Prostate gland (tissue), 2 donors: Measurements from ENCODE around the gene ATG7. TPM values are rescaled to one million over a fixed set of nuclear protein-coding genes. Genes with fewer than 3 reads are reported as not detected.

Experiments
- DNase-seq: peaks from one replicate; pipeline ENCODE4 v3.0.0-alpha.2; 2019; ENCODE audit warnings: low spot score
- H3K27ac ChIP-seq, 2 donors: fragments of 200-600 bp; sonication (generic); 2 replicates each; pipeline ENCODE4 v1.5.1; 2017 to 2019
- H3K27me3 ChIP-seq: fragments of 200-600 bp; sonication (generic); replicated peaks from 2 replicates; pipeline ENCODE4 v1.5.1; 2019; ENCODE audit not compliant: insufficient read depth
- H3K36me3 ChIP-seq, 2 donors: fragments of 200-600 bp; sonication (generic); 1 replicate in 1 of 2; 2 replicates in 1 of 2; pipeline versions ENCODE4 v1.5.1 to v1.8.1; 2017 to 2019
- H3K4me1 ChIP-seq: fragments of 200-600 bp; sonication (generic); replicated peaks from 2 replicates; pipeline ENCODE4 v1.5.1; 2019
- H3K4me3 ChIP-seq, 2 donors: fragments of 200-600 bp; sonication (generic); 2 replicates each; pipeline ENCODE4 v1.5.1; 2017 to 2019
- H3K9me3 ChIP-seq: fragments of 200-600 bp; sonication (generic); 2 replicates; pipeline ENCODE4 v1.5.1; 2017
- POLR2A ChIP-seq: fragments of 450-650 bp; IDR thresholded peaks from one replicate; pipeline ENCODE4 v1.6.1; 2016; ENCODE audit warnings: antibody characterized with exemption, mild to moderate bottlenecking
- POLR2AphosphoS5 ChIP-seq: sonication (generic); formaldehyde crosslinking; IDR thresholded peaks from one replicate; pipeline ENCODE4 v1.6.1; 2017; ENCODE audit warnings: antibody characterized with exemption
- WGBS: methylation state at CpG from one replicate; pipeline ENCODE4 v1.1.5; 2018; 5-methylcytosine and 5-hydroxymethylcytosine counted together
- intact Hi-C: fragments of 100-400 bp; cut with DNase I; formaldehyde crosslinking; loops from one replicate; pipeline ENCODE4 v1.14.2; 2022
- total RNA-seq, 2 donors: library from RNA; depleted of rRNA; stranded (reverse); fragments of >200 nt; gene quantifications; one replicate each; pipeline ENCODE4 v1.1.0, GENCODE V29; 2016
- TF ChIP-seq, protein P1 (sequence below), 4 experiments: fragments of 200-600 bp in 2 of 4; fragments of 450-650 bp in 2 of 4; sonication (generic) in 2 of 4; IDR thresholded peaks; 1 replicate in 3 of 4; 2 replicates in 1 of 4; pipeline ENCODE4 v1.5.1; 2016 to 2019; ENCODE audit warnings: antibody characterized with exemption in 4 of 4, mild to moderate bottlenecking in 2 of 4, moderate library complexity in 2 of 4

The ATG7 gene
- total RNA-seq, 2 donors from 2014 or later = 25.2 to 66.5 TPM

DNA sequence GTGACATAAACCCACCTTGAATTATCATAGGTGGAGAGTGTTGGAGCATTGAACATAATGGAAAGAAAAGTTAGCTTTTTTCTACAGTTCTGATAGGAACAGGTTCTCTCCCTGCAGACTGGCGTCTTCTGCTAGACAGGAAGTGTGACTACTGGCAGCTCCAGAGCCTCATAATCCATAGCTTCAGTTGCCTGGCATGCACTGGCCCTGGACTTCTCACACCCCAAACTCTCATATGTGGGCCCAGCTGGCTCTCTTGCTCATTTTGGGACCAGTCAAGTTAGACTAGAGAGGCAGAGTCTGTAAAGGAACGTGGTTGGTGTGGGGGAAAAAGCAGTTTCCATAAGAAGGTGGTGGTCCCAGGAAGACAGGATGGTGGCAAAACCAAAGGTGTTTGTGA lies 191.4 kb downstream of the ATG7 start:
- Histone ChIP-seq H3K4me3 (no peak overlapping the region), H3K9me3 (no peaks in the 10 kb centered on the region), H3K36me3 (no peaks in the 10 kb centered on the region), H3K27me3 (no peaks in the 10 kb centered on the region), H3K4me1 (no peaks in the 10 kb centered on the region), H3K27ac (no peak overlapping the region)
- TF ChIP-seq POLR2A = no peak
- TF ChIP-seq, protein P1, sequence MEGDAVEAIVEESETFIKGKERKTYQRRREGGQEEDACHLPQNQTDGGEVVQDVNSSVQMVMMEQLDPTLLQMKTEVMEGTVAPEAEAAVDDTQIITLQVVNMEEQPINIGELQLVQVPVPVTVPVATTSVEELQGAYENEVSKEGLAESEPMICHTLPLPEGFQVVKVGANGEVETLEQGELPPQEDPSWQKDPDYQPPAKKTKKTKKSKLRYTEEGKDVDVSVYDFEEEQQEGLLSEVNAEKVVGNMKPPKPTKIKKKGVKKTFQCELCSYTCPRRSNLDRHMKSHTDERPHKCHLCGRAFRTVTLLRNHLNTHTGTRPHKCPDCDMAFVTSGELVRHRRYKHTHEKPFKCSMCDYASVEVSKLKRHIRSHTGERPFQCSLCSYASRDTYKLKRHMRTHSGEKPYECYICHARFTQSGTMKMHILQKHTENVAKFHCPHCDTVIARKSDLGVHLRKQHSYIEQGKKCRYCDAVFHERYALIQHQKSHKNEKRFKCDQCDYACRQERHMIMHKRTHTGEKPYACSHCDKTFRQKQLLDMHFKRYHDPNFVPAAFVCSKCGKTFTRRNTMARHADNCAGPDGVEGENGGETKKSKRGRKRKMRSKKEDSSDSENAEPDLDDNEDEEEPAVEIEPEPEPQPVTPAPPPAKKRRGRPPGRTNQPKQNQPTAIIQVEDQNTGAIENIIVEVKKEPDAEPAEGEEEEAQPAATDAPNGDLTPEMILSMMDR (IDR thresholded peaks at IDR 0.05) = no peak
- no peak for TF ChIP-seq POLR2AphosphoS5
- intact Hi-C loops = loop anchor here (10.0 kb wide), 1 partner anchor 79 kb away; no protein-coding TSS in a partner anchor
- WGBS = 100% methylated on average over 2 of the region's 2 CpGs
- DNase-seq = no peak

DNA sequence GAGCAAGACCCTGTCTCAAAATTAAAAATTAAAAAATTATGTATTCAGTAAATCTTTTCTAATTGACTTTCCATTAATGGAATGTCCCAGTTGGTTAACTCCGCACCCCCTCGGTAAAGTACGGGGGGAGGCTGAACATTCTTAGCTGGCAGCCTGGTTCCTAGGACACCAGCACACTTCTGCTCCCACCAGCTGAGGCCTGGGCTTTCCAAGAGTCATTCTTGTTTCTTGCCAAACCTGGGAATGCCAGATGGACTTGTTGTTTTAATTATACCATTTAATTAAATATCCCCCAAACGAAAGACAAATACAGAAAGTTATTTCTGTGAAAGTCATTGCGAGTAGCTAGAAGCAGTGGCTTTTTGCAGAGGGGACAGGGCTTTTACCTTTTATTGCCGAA lies 192.2 kb downstream of the ATG7 start:
- H3K27ac ChIP-seq = no peak overlapping the region
- intact Hi-C loops = loop anchor here (10.0 kb wide), 1 partner anchor 80 kb away; no protein-coding TSS in a partner anchor
- no peaks in the 10 kb centered on the region for H3K4me1 ChIP-seq

DNA sequence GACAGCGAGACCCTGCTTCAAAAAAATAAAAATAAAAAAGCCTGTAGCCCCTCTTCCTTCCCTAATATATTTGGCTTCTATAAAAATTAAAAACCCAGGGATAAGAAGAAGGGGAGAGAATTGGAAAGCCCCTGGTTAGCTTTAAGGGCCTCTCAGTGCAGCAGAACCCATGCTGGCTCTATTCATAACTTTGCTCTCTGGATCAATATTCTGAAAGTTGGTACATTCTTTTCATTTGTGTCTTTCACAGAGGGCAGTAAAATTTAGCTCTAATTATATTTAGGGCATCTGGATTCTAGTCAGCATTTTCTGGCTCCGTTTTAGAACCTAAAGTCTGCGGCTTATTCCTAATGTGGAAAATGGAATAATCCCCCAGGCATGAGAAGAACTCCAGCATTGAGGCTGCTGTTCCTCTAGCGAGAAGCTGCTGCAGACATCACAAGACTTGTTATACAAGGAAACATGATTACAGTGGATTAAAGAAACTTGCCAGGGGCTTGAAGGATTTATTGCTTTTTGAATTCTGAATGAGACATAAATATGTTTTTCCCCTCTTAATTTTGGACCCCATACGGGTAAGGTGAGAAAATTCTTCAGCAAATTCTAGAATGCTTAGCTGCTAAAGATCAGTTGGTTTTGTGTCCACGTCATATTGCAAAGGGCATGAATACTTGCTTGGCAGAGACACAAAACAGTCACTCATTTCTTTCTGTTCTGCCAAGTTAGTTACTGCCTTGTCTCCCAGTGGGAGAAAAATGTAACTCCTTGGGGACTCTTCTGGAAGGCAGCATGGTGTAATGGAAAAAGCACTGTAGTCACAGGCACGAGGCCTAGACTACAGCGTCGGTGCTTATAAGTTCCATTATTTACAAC lies 193.8 kb downstream of the ATG7 start:
- Histone ChIP-seq H3K27ac (peak overlapping the region; percentile 37 to 59), H3K4me3 (no peak overlapping the region), H3K36me3 (no peaks in the 10 kb centered on the region), H3K9me3 (no peaks in the 10 kb centered on the region), H3K4me1 (no peaks in the 10 kb centered on the region), H3K27me3 (no peaks in the 10 kb centered on the region)
- DNase-seq = peak; percentile 13
- TF ChIP-seq POLR2AphosphoS5 (peak; percentile 73), POLR2A (no peak)
- 18% methylated on average over 9 of the region's 9 CpGs for WGBS
- intact Hi-C loops = loop anchor here (5.0 to 10.0 kb wide), 2 partner anchors 81 to 176 kb away; partner anchors contain the start of gene VGLL4

More for the DNA sequence above, 192.2 kb downstream of the ATG7 start:
- Histone ChIP-seq H3K36me3 (no peaks in the 10 kb centered on the region), H3K9me3 (no peaks in the 10 kb centered on the region), H3K4me3 (no peak overlapping the region), H3K27me3 (no peaks in the 10 kb centered on the region)
- TF ChIP-seq POLR2A = no peak
- no peak for DNase-seq
- 84% methylated on average over 6 of the region's 6 CpGs for WGBS

DNA sequence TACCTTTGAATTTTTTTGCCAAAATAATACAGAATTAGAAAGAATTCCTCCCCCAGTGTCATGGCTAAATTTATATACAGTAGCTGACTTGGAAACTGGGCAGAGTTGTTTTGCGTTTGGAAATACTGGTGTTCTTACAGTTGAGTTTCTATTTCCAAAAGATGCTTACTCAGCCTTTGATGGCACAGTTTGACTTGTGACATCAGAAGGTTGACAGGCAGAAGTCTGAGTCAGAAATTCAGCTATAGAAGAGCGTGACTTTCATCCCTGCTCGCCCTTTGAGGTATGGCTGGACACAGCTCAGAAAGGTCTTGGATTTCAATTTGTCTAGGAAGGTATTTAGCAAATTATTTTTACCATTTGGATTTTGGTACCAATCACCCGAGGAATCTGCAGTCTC lies 195.7 kb downstream of the ATG7 start:
- TF ChIP-seq POLR2AphosphoS5 (no peak), POLR2A (no peak)
- TF ChIP-seq, protein P1 (IDR thresholded peaks at IDR 0.05) = no peak
- WGBS = 91% methylated on average over 4 of the region's 4 CpGs
- H3K4me3 ChIP-seq = no peak overlapping the region
- H3K27ac ChIP-seq = no peak overlapping the region
- no peaks in the 10 kb centered on the region for H3K36me3 ChIP-seq
- H3K27me3 ChIP-seq = no peaks in the 10 kb centered on the region
- intact Hi-C loops = loop anchor here (5.0 to 10.0 kb wide), 2 partner anchors 83 to 174 kb away; partner anchors contain the start of gene VGLL4
- no peaks in the 10 kb centered on the region for H3K9me3 ChIP-seq
- DNase-seq = no peak
- no peaks in the 10 kb centered on the region for H3K4me1 ChIP-seq

DNA sequence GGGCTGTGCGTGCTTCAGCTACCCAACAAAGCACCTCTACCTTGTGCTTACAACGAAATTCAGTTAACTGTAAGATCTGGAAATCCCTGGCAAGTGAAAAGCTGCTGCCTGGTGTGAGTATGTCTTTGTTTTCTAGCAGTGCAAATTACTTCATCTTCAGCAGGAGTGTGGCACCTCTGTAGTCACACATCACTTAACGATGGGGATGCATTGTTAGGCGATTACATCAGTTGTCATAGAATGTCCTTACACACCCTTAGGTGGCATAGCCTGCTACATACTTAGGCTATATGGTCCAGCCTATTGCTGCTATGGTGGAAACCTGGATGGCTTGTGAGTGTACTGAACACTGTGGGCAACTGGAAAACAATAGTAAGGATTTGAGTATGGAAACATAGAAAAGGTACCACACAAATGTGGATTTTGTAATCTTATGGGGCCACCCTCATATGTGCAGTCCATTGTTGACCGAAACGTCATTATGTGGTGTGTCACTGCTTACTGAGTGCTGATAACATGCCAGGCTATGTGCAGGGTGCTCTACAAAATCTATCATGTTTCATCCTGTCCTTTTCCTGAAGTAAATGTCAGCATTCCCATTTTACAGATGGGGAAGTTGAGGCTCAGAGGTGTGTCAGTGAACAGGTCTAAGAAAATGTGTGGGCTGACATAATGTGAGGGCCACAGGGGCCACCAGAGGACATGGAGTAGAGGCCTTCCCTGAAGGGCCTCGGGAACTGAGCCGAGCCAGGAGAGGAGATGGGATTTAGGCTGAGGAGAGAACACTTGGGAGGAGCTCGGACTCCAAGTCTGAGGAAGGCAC lies 198.0 kb downstream of the ATG7 start:
- Histone ChIP-seq H3K4me1 (no peaks in the 10 kb centered on the region), H3K36me3 (no peaks in the 10 kb centered on the region), H3K9me3 (no peaks in the 10 kb centered on the region), H3K27ac (no peak overlapping the region), H3K27me3 (no peaks in the 10 kb centered on the region), H3K4me3 (no peak overlapping the region)
- no peak for DNase-seq
- 93% methylated on average over 9 of the region's 9 CpGs for WGBS
- TF ChIP-seq, protein P1 (IDR thresholded peaks at IDR 0.05) = no peak
- no peak for TF ChIP-seq POLR2AphosphoS5
- TF ChIP-seq POLR2A = no peak
- intact Hi-C loops = no loop called here
